ENCODE measurements around the gene SGPP2.
"Not testable (repeated sequence)": the region's sequence is repeated elsewhere in the genome, so short reads cannot be mapped to it uniquely, and the experiment has no call there.

SGPP2 gene

DNA sequence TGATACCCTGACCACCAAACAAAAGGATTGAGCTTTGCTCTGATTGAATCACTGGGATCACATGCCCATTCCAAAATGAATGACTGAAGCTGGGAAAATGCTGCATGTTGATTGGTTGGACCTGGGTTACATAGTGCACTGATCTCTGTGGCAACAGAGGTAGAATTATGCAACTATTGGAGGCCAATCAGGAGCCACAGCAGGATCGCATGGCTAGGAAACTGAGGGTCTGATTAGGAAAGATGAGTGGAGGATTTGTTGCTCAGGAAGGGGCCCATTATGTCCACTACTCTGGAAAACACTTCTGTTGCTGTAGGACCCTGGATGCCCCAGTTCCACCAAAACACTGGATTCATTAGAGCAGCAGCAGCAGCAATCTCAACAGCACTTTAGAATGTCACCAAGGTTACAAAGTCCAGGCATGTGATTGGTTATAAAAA is 25.9 kb upstream of the SGPP2 start:
- TF ChIP-seq, protein P1, sequence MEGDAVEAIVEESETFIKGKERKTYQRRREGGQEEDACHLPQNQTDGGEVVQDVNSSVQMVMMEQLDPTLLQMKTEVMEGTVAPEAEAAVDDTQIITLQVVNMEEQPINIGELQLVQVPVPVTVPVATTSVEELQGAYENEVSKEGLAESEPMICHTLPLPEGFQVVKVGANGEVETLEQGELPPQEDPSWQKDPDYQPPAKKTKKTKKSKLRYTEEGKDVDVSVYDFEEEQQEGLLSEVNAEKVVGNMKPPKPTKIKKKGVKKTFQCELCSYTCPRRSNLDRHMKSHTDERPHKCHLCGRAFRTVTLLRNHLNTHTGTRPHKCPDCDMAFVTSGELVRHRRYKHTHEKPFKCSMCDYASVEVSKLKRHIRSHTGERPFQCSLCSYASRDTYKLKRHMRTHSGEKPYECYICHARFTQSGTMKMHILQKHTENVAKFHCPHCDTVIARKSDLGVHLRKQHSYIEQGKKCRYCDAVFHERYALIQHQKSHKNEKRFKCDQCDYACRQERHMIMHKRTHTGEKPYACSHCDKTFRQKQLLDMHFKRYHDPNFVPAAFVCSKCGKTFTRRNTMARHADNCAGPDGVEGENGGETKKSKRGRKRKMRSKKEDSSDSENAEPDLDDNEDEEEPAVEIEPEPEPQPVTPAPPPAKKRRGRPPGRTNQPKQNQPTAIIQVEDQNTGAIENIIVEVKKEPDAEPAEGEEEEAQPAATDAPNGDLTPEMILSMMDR (IDR thresholded peaks at IDR 0.05; ENCODE audit: control insufficient read depth, extremely low read depth, insufficient read depth): no peak
- DNase-seq (ENCODE audit: low read depth): no peak
- H3K4me3 ChIP-seq (ENCODE audit: low read depth, low read length): no peak overlapping the region

DNA sequence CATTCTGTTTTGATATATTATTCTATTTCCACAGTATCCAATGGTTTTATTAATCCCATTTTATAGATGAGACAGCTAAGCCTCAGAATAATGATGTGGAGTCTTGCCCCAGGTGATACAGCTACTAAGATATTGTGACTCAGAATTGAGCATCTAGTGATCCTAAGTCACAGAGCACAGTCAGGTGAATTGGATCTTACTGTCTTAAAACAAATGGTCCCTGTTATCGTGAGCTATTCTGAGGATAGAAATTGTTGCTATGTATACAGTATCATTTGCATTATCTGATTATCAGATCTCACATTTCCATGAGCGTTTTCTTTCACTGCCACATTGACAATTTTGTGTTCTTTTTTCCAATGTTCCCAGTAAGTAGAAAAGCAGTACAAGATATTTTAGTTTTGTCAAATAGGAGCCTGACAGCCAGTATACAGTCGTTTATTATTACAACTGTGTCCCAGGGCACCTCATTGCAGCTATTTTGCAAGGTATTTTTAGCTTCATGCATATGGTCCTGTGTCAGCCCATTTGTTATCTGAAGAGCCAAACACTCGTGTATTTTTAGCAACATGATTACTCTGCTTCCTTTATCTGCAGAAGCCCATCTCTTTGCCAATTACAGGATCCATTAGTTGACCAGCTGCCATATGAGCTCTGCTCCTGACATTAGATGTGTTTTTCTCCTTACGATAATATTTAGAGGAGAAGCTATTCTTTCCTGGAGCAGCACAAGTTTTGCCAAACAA is 25.1 kb upstream of the SGPP2 start:
- no peak overlapping the region for H3K4me3 ChIP-seq (ENCODE audit: low read depth, low read length)
- DNase-seq (ENCODE audit: low read depth): no peak
- TF ChIP-seq, protein P1 (IDR thresholded peaks at IDR 0.05; ENCODE audit: control insufficient read depth, extremely low read depth, insufficient read depth): no peak

DNA sequence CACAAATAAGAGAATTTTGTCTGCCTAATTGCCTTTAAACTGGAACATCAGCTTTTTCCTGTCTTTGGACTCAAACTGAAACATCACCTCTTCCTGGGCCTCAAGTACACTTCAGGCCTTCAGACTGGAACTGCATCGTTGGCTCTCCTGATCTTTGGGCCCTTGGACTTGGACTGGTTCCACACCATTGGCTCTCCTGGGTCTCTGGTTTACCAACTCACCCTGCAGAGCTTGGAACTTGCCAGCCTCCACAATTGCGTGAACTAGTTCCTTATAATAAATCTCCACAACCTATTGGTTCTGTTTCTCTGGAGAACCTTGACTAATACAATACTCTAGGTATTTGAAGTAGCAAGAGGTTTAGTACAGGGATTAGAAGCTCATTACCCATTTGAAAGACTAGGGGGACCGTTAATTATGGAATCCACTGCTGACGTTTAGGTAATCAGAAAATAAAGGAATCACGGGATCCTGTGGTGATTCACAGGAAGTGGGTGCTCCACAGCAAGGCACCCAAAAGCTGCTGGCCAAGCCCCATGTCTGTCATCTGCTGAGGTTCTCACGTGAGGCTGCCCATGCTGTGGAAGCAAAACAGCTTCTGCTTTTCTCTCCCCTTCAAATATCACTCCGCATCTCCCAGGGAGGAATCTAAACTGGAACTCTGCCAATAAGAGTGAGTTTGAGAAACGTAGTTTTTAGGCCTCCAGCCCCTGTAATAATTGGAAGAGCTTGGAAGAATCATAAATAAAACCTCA is 20.0 kb upstream of the SGPP2 start:
- TF ChIP-seq, protein P1 (IDR thresholded peaks at IDR 0.05; ENCODE audit: control insufficient read depth, extremely low read depth, insufficient read depth): no peak
- no peak overlapping the region for H3K4me3 ChIP-seq (ENCODE audit: low read depth, low read length)
- no peak for DNase-seq (ENCODE audit: low read depth)

DNA sequence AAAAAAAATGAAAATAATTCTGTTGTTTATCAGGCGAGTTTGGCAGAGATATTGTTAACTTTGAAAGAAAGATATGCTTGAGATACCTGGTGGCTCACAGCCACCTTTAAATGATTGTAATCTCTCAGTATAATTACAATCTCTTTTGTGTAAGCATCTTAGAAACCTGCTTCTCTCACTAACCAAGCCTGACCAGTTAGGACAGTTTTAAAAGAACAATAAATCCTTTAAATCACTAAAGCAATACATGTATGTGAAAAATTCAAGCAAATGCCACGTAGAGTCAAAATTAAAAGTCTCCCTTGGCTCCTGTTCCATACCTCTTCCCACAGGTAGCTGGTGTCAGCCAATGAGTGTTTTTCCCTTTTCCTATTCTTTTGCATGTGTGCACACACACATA is 15.7 kb upstream of the SGPP2 start:
- peak; percentile 13 for DNase-seq (ENCODE audit: low read depth)
- TF ChIP-seq, protein P1 (IDR thresholded peaks at IDR 0.05; ENCODE audit: control insufficient read depth, extremely low read depth, insufficient read depth): no peak
- no peak overlapping the region for H3K4me3 ChIP-seq (ENCODE audit: low read depth, low read length)

DNA sequence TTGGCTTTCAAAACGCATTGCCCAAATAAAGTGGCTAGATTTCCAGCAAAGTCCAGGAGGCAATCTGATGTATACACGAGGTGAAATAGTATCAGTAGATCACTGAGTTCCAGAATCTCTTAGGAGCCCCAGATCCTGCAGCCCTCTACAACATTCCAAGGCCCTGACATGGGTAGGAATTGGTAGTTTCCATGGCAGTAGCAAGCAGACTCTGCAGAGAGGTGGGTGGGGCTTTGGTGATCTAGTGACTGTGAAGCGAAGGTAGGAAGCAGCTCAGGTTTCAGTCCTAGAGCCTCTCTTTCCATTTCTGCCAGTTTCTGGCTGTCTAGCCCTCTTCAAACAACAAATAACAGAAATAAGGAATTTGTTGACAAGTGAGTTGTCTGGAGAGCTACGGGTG is 13.8 kb upstream of the SGPP2 start:
- DNase-seq (ENCODE audit: low read depth): no peak
- H3K4me3 ChIP-seq (ENCODE audit: low read depth, low read length): no peak overlapping the region
- TF ChIP-seq, protein P1 (IDR thresholded peaks at IDR 0.05; ENCODE audit: control insufficient read depth, extremely low read depth, insufficient read depth): no peak

DNA sequence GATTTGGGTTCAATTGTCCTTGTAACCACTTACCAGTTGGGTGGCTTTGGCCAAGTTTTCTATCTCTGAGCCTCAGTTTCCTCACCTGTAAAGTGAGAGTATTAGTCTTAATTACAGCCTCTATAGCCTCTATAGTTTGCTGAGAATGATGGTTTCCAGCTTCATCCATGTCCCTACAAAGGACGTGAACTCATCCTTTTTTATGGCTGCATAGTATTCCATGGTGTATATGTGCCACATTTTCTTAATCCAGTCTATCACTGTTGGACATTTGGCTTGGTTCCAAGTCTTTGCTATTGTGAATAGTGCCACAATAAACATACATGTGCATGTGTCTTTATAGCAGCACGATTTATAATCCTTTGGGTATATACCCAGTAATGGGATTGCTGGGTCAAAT is 12.0 kb upstream of the SGPP2 start:
- not testable (repeated sequence) for DNase-seq (ENCODE audit: low read depth); H3K4me3 ChIP-seq (ENCODE audit: low read depth, low read length)

DNA sequence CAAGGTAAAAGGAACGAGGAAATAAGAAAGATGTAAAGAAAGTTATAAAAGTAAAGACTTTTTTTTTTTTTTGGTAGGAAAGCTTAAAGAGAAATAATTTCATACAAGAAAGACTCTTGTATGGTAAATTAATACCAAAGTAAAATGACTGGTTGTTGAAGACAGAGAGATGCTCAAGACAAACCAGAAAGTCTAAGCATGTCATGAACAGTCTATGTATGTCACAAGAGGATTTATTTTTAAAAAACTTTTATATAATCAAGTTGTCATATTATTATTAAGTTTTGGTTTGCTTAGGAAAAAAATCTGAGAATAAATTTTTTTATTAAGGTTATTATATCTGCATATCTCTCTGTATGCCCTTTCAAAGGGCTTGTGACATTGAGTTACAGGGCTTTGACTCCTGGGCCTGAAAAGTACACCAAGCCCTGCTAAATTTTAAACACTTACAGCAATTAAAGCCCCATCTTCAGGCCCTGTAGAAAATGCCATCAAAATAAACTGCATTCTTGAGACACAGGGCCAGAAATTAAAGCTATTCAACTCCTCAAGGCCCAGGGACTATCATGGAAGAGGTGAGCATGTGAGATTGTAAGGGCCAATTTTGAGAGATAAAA is 10.9 kb upstream of the SGPP2 start:
- no peak overlapping the region for H3K4me3 ChIP-seq (ENCODE audit: low read depth, low read length)
- TF ChIP-seq, protein P1 (IDR thresholded peaks at IDR 0.05; ENCODE audit: control insufficient read depth, extremely low read depth, insufficient read depth): no peak
- DNase-seq (ENCODE audit: low read depth): no peak
